GM18868 (cell line): ENCODE measurements around the gene SEMA5A.

Experiments
- ATAC-seq: cut with Tn5 transposase; IDR thresholded peaks from one replicate; pipeline ENCODE4 v1.9.1; 2021; ENCODE audit warnings: mild to moderate bottlenecking, moderate library complexity; ENCODE audit not compliant: unreplicated experiment

SEMA5A gene

DNA sequence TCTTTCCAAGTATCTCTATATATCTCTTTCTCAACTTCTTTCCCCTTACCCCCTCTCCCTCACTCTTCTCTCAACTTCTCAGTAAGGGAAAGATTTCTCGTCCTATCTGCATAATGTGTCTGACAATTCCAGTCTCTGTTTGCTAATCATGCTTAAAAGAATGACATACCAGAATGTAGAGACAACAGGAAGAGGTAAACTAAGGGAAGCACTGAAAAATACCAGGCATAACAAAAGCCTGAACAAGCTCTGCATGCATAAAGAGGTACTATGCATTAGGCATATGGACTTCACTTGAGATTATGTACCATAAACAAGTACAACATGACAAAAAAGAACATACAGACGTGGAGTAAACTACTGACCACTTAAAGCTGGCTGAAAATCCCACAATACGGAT is 62.6 kb downstream of the SEMA5A start:
- ATAC-seq: no peak

DNA sequence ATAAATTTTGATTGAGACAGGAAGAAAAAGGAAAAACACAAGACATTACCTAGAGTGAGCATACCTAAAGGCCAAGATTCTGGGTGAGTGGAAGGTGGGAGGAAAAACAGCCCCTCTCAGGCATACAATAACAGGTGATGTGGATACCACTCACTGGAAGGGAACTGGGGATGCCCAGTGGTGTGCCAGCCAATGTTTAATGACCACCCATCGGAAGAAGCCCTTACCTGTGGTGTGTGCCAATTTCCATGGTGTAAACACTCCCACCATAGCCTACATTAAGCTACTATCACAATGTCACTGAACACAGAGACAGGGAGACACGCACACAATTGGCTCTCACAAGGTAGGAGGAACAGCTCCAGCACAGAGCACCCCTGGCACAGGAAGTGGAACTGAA is 63.5 kb downstream of the SEMA5A start:
- no peak for ATAC-seq

DNA sequence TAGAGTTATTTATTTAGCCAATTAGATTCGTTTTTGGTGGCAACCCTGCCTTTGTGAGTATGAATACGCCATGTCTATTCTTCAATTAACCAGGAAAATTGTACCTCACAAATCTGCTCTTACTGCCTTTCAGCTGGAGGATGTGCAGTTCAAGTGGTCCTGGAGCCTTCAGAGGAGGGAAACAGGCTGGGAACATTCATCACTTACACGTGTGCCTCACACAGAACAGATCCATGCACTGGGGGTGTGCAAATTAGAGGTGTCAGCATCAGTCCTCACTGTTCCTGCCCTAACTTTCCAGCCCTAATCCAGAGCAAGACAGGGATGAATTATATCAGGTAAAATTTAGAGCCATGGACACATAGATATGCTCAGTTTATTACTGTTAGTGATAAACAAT is 65.4 kb downstream of the SEMA5A start:
- ATAC-seq: no peak

DNA sequence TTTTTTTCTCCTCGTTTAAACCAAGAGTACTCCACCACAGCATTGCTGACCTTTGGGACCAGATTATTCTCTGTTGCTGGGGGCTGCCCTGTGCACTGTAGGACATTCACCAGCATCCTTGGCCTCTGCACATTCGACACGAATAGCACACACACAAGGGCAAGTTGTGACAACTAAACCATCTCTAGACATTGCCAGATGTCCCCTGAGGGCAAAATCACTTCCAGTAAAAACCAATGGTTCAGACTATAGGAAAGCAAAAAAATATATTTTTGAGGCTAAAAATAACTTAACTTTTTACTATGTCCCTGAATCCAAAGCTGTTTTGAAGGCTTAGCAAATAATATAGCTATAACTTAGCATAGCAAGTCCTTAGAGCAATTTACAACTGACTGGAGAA is 65.9 kb downstream of the SEMA5A start:
- no peak for ATAC-seq

DNA sequence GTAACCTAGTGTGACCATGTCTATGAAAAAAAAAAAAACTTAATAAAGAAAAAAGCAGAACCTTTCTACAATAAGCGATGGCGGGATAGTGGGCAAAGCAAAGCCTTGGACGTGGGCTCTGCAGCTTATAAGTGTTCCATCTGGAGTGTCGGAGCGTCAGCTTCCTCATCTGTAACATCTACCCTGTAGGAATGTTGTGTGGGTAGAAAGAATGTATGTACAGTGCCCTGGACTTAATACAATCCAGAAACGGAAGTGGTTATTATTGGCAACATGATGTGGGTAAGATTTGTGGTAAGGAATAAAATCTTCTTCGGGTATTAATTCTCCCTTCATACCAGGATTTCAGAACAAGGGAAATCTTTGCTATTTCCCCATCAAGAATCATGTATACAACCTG is 66.5 kb downstream of the SEMA5A start:
- no peak for ATAC-seq

DNA sequence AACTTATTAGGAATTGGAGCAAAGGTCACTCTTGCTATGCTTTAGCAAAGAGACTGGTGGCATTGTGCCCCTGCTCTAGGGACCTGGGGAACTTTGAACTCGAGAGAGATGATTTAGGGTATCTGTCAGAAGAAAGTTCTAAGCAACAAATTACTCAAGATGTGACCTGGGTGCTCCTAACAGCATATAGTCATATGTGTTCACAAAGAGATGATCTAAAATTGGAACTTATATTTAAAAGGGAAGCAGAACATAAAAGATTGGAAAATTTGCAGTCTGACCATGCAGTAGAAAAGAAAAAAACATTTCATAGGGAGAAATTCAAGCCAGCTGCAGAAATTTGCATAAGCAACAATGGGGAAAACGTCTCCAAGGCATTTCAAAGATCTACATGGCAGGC is 68.3 kb downstream of the SEMA5A start:
- ATAC-seq: no peak

DNA sequence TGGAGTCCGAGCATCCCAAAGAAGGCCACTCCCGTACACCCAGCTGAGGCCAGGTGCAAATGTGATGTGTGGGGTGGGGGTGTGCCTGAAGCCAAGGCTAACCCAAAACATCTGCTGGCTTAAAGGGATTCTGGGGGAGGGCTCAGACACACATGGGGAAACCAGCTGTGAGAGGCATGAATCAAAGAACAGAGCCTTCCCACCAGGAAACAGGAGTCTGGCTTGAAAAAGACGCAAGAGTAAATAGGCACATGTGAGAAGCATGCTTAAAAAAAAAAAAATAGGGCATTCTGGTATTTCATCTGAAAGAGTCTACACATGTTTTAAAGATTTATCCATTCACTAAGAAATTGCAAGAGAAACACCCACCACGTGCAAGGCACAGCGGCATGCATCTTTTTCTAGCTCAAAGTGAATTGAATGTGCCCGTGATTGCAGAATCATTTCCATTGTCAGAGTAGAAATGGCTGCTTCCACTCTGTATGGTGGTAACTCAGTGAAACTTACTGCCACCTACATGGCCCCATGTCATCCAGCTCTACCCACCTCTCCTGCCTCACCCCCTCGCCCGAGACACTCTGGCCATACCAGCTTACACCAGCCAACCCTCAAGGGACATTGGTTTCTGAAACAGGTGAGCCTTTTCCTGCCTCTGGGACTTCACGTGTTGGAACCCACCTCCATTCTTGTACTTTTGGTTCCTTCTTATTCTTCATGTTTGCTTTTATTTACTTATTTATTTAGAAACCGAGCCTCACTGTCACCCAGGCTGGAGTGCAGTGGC is 71.5 kb downstream of the SEMA5A start:
- no peak for ATAC-seq

DNA sequence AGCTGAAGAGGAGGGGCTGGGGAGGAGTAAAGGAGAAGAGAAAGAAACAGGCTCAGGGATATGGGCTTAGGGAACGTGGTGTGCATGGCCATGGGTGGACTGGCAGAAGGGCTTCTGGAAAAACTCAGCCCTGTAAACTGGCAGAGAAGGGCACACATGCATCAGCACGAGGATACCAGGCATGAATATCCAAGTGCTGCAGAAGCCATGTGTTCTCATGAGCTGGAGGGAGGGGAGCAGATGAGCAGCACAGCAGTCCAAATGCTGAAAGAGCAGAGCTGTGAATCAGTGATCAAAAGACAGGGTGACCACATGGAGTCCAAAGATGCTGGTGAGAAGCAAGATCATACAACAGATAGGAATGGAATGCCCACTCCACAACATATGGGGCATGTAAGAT is 72.3 kb downstream of the SEMA5A start:
- no peak for ATAC-seq

DNA sequence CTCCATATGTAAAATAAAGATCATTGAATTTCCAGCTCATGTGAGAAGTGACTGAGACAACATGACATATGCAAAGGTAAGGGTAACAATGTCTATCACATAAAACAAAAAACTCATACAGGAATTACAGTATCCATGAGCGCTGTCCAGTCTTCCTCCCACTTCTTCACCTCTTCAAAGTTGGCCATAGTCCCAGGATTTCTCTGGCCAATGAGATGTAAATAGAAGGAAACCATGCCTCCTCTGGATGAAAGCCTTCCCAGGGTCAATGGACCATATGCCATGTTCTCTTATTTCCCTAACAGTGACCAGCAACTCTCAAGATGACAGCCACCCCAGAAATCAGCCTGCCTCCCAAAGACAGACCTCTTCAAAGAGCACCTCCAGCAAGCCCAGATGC is 75.5 kb downstream of the SEMA5A start:
- no peak for ATAC-seq

DNA sequence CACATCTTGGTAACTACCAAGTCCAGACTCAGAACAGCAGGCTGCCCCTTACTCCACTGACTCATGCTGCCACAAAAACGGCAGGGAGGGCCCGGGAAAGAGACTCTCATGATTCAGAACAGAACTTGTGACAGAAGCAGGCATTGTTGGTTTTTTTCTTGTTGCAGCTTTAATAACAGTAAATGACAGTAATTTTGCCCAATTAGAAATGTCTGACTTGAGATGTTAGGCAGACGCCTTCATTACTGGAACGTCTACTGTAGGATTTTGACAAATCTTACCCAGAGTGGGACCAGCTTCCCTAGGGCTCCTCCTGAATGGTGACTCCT is 77.9 kb downstream of the SEMA5A start:
- ATAC-seq: peak; percentile 74

DNA sequence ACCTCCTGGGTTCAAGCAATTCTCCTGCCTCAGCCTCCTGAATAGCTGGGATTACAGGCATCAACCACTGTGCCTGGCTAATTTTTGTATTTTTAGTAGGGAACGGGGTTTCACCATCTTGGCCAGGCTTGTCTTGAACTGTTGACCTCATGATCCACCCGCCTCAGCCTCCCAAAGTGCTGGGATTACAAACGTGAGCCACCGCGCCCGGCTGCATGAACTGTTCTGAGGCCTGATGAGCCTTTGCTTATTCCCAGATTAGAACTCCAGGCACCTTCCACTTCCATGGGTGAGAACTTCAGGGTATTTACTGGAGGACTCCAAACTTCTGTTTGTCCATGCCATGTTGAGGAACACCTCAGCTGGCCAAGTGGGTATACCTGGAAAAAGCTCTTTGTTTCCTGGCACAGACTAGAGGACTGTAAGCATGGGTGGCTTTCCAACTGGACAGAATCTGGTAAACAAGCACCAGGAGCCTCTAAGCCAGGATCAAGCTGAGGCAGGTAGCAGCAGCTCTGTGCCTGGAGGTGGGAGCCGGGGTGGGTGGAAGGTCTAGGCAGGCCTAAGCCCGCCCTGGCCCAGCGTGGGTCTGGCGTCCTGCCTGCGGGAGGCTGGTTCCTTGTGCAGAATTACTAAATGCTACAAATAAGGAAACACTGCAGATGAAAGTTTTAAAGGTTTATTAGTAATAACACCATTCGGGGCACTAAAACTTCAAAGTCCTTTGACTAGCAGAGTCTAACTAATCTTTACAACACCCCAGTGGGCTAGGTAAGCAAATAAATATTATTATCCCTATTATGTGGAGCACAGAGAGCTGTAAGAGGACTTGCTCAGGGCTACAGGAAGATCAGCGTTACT is 78.4 kb downstream of the SEMA5A start:
- peak; percentile 9 for ATAC-seq

DNA sequence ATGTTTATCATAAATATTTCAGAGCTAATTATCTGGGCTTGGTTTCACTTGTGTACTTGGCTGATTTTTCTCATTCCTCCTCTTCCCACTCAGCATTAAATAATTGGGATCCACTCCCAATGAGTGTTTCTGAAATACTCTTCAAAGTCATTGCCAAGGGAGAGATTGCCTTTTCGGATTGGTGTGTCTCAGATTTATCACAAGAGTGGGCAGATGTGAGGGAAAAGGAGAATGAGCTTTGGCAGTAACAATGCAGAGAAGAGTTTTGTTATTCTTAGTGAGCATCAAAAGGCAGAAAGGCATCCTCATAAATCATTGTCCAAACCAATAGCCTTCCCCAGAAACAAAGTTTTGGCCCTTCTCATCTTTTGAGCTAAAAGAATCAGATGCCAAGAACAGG is 79.2 kb downstream of the SEMA5A start:
- ATAC-seq: no peak

DNA sequence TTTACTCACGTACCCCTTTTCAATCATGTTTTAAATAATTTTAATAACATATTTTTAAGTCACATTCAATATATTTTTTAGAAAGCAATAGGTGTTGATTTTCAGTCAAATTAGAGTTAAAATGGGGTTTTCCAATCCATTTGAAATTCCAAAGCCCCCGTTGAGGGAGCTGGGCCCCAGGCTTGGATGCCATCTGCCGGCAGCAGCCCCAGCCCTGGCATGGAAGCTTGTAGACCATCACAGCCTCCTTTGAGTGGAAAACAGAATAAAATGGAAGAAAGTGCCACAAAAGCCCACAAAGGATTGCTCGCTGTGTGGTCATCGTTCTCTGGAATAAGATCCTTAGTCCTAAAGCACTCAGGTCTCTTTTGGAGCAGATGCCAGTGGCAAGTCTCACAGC is 81.4 kb downstream of the SEMA5A start:
- ATAC-seq: no peak

DNA sequence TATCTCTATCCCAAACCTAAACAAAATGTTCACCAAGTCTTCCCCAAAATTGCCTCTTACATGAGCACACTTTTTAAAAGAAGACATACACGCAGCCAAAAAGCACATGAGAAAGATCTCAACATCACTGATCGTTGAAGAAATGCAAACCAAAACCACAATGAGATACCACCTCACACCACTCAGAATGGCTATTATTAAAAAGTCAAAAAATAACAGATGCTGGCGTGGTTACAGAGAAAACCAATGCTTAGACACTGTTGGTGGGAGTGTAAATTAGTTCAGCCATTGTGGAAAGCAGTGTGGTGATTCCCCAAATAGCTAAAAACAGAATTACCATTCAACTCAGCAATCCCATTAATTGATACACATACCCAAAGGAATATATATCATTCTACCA is 83.8 kb downstream of the SEMA5A start:
- no peak for ATAC-seq

DNA sequence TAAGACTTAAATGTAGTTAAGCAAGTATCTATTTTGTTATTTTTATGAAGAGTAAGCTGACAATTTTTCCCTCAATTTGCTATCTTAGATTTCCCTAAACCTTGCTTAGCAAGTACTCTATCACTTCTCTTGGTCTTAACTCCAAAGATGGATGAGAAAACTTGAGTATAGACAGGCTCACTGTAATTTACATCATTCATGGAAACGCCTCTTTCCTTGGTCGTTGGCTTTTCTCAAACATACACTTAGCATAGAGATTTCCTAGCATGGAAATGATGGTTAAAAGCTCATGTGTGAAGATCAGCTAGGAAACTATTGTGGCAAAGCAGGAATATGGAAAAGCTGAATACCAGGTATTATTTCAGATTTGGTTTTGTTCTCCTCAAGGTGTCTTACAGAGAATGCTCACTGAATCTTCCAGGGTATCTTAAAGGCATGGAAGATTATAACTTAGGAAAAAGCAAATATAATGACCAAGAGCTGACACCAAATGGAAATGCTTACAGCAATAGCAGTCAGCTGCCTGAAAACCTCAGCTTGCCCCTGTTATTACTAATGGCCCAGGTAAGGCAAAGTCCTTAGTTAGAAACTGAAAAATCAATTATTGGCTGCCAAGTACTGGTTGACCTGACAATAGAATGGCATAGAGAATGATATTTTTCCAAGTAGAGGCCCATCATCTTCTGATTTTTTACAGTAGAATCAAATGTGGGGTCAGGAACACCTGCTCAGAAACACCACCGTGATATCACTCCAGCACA is 84.8 kb downstream of the SEMA5A start:
- ATAC-seq: no peak

DNA sequence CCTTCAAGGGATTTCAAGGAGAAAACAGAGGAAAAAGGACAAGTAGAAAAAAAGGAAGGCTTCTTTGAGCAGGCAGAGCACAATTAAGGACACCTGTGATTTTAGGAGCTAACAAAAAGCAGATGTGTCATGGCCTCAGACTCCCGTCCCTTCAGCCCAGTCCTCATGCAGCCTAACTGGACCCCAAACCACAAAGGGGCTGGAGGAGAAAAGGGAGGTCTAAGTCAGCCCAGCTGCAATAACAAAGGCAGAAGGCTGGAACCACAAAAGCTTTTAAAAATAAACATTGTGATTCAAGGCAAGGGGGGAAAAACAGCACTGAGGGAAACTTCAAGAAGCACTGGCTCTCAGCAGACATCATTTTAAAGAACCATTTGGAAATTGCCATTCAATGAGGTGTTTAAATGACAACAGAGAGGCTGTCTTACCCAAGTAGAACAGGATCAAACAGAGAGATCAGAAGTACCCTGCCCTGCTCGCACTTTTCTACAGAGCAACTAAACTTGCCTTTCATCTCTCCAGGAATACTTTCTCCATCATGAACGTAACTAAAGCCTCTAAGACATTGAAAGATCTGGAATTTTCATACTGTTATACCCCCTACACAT is 89.3 kb downstream of the SEMA5A start:
- no peak for ATAC-seq

DNA sequence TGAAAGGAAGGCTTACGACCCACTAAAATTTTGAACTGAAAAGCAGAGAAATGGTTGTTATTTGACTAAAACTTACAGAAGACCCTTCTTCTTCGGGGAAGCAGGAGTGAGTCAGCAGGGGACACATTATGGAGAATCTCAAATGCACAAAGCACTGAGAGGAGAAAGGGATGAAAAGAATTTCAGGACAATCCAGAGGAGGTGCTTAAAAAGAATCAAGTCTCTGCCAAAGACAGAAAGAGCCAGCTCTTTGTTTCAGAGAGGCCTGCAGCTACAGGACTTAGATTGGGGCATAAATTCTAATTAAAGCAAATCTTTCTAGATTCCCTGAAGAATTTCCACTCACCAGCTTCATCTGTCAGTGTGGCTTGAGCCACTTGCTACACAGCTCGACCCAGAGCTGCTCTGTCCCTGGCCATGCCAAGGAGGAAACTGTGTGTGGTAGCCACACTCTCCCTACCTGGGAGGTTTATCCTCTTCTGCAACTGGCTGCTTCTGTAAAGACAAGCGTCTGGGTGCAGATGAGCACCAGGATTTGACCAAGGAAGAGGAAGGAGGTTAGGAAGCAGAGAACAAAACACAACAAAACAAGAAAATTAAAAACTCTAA is 89.9 kb downstream of the SEMA5A start:
- ATAC-seq: no peak

DNA sequence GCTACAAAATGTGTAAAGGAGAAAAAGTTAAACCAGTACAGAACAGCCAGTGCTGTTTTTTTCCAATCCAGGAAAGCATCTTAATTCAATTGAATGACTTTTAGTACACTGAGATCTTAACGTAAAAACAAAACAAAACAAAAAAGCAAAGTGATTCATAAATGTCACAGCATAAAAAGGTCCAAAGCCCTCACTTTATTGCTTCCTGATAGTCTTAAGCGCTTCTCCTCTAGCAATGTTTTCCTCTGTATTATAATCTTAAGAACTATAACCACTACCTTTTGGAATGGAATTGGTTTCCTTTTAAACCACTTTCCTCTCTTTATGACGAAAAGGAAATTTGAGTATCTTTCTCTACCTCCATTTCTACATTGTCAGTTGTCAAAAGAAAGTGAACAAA is 91.4 kb downstream of the SEMA5A start:
- ATAC-seq: no peak

DNA sequence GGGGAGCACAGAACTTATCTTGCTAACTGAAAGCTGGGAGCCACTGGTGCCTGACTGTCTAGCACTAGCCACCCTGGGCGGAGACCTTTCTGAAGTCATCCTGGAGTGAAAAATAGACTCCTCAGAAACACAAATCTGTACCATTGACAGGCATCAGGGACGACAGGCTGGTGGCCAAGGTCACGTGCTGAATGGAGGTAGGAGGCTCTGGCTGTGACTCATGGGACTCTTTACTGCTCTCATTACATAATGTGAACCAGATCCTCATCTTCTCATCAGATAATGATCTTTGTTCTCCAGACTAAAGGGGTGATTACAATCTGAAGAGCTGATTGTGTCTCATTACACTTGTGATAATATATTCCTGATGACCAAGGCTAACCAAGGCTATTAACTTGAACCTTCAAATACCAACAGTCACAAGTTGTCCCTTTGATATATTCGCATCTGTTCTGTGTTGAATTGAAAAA is 91.8 kb downstream of the SEMA5A start:
- ATAC-seq: peak; percentile 83

DNA sequence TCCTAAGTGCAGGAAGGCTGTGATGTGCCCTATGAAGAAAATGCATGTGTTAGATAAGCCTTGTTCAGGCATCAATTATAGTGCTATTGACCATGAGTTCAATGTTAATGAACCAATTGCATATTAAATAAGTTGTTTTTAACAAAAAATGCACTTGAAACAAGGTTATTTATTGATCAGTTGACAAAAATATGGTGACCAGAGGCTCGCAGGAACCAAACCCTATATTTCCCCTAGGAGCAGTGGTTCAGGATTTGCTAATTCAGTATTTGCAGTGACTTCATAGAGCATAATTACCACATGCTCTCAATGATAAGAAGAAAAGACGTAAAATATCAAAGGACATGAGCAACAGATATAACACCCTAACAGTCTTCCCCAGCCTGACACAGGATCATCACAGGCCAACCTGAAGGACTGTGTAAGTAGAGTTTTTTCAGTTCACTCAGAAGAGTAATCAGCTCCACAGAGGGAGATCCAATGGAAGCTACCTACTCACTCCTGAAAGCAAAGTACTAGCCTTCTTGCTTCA is 92.3 kb downstream of the SEMA5A start:
- no peak for ATAC-seq

DNA sequence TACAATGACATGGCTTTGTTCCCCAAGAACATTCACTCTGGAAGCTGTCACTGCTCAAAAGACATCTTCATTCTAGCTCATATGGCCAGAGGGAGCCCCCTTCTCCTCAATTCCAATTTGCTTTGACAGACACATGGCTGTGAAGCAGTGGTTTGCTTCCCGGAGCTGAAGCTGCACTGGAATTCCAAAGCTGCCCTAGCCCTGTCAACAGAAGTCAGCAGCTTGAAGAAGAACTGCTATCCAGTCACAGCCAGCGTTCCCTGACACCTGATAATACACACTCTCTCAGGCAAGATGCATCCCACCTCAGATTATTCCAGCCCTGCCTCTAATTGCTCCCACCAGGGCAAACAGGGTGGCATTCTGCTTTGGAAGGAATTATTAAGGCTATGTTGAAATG is 93.7 kb downstream of the SEMA5A start:
- no peak for ATAC-seq
